Lower leg skin (tissue), 4 donors: ENCODE measurements around the gene AHNAK2. TPM values are rescaled to one million over a fixed set of nuclear protein-coding genes. Genes with fewer than 3 reads are reported as not detected.
A peak's percentile ranks its signal among the peaks of the same experiment; 100 is the strongest.

Source experiments
- DNase-seq, 2 donors: peaks; one replicate each; pipeline ENCODE4 v3.0.0-alpha.2; 2019; ENCODE audit warnings: low spot score in 2 of 2
- H3K4me3 ChIP-seq: fragments of 200-600 bp; sonication (generic); 2 replicates; pipeline ENCODE4 v1.5.1; 2017; ENCODE audit warnings: mild to moderate bottlenecking, low read depth; ENCODE audit not compliant: poor library complexity, severe bottlenecking
- POLR2A ChIP-seq, 2 donors: fragments of 450-650 bp; IDR thresholded peaks; one replicate each; pipeline ENCODE4 v1.6.1; 2016 to 2017; ENCODE audit warnings: antibody characterized with exemption in 2 of 2, mild to moderate bottlenecking in 1 of 2, moderate library complexity in 1 of 2
- WGBS, 2 donors: methylation state at CpG; one replicate each; pipeline ENCODE4 v1.1.5; 2018; 5-methylcytosine and 5-hydroxymethylcytosine counted together
- intact Hi-C: fragments of 100-400 bp; cut with DNase I; formaldehyde crosslinking; loops from one replicate; pipeline ENCODE4 v1.15.0; 2023; ENCODE audit warnings: low total_unique reads
- total RNA-seq, 4 donors: library from RNA; depleted of rRNA; stranded (reverse); fragments of >200 nt; gene quantifications; one replicate each; pipeline ENCODE4 v1.1.0, GENCODE V29; 2016
- TF ChIP-seq, protein P1 (sequence below), 3 donors: fragments of 450-650 bp; IDR thresholded peaks; one replicate each; pipeline ENCODE4 v1.5.1; 2016; ENCODE audit warnings: antibody characterized with exemption in 3 of 3, mild to moderate bottlenecking in 3 of 3, moderate library complexity in 2 of 3

Gene AHNAK2
- total RNA-seq, 4 donors from 2014 or later, result 671 to 950 (median 756) TPM

DNA sequence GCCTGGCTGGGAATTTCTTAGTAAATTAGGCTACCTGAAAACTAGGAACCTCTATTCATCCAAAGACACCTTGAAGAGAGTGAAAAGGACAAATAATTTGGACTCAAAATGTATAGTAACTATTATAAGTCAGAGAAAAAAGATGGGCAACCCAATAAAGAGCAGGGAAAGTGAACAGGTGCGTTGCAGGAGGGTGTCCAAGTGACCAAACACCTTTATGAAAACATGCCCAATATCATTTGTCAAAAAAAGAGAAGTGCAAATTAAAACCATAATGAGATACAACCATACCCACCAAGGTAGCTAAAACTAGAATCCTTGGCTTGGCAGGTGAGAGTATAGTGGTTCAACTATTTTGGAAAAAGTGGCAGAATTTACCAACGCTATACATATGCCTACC lies 78.4 kb downstream of the AHNAK2 start:
- no peak for DNase-seq
- H3K4me3 ChIP-seq, result no peak overlapping the region
- no peak for TF ChIP-seq POLR2A (IDR thresholded peaks at IDR 0.05)
- TF ChIP-seq, protein P1, sequence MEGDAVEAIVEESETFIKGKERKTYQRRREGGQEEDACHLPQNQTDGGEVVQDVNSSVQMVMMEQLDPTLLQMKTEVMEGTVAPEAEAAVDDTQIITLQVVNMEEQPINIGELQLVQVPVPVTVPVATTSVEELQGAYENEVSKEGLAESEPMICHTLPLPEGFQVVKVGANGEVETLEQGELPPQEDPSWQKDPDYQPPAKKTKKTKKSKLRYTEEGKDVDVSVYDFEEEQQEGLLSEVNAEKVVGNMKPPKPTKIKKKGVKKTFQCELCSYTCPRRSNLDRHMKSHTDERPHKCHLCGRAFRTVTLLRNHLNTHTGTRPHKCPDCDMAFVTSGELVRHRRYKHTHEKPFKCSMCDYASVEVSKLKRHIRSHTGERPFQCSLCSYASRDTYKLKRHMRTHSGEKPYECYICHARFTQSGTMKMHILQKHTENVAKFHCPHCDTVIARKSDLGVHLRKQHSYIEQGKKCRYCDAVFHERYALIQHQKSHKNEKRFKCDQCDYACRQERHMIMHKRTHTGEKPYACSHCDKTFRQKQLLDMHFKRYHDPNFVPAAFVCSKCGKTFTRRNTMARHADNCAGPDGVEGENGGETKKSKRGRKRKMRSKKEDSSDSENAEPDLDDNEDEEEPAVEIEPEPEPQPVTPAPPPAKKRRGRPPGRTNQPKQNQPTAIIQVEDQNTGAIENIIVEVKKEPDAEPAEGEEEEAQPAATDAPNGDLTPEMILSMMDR (IDR thresholded peaks at IDR 0.05), result no peak
- intact Hi-C loops, result loop anchor here (10.0 kb wide), 1 partner anchor 145 kb away; no protein-coding TSS in a partner anchor
- 44 to 66% methylated on average over 2 of the region's 2 CpGs for WGBS, 2 donors

DNA sequence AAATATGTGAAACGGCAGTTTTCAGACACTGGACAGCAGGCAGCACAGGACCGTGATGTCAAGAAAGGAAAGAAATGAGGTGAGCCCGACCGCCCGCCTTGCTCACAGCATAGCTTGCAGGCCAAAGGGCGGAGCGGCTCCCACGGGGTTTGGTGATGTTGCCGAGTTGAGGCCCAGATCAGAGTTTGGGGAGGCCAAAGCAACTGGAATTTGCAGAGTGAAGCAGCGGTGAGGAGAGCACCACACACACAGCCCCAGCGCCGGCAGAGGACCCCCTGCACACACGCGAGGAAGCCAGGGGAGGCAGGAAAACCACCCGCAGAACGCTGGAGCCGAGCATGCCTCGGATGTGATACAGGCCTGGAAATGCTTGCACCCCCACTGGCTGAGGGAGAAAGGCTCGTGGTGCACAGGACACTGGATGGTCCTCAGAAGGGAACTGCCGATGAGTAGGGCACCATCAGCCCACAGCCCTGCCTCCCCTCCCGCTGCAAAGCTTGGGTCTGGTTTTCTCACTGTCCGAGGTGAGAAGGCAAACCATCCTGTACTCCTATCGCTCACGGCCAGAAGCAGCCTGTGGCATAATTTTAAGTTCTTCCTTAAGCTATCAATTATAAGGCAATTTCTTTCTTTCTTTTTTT lies 79.2 kb downstream of the AHNAK2 start:
- no peak overlapping the region for H3K4me3 ChIP-seq
- DNase-seq, result peak in 1 of 2 donors; percentile 82
- TF ChIP-seq POLR2A (IDR thresholded peaks at IDR 0.05), result no peak
- TF ChIP-seq, protein P1 (IDR thresholded peaks at IDR 0.05), result no peak
- intact Hi-C loops, result loop anchor here (10.0 kb wide), 1 partner anchor 146 kb away; no protein-coding TSS in a partner anchor
- 73 to 75% methylated on average over 24 of the region's 24 CpGs for WGBS, 2 donors

DNA sequence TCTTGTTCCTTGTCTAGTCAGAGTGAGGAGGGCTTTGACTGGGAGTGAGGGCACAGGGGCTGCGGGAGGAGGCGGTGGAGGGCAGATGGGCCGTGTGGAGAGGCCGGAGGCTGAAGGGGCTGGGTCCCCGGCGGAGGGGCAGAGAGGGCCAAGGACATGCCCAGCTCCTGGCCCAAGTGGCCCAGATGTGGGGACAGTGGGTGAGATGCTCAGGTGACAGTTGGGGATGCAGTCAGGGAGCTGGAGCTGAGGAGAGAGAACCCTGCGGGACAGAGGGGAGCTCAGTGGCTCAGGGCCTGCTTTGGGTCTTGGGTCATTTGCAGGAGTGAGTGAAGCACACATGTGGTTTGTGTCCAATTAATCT lies 80.0 kb downstream of the AHNAK2 start:
- no peak overlapping the region for H3K4me3 ChIP-seq
- TF ChIP-seq, protein P1 (IDR thresholded peaks at IDR 0.05), result no peak
- no peak for TF ChIP-seq POLR2A (IDR thresholded peaks at IDR 0.05)
- intact Hi-C loops, result loop anchor here (10.0 kb wide), 1 partner anchor 147 kb away; no protein-coding TSS in a partner anchor
- peak in 1 of 2 donors; percentile 85 for DNase-seq
- WGBS, 2 donors, result 93 to 94% methylated on average over 7 of the region's 7 CpGs

DNA sequence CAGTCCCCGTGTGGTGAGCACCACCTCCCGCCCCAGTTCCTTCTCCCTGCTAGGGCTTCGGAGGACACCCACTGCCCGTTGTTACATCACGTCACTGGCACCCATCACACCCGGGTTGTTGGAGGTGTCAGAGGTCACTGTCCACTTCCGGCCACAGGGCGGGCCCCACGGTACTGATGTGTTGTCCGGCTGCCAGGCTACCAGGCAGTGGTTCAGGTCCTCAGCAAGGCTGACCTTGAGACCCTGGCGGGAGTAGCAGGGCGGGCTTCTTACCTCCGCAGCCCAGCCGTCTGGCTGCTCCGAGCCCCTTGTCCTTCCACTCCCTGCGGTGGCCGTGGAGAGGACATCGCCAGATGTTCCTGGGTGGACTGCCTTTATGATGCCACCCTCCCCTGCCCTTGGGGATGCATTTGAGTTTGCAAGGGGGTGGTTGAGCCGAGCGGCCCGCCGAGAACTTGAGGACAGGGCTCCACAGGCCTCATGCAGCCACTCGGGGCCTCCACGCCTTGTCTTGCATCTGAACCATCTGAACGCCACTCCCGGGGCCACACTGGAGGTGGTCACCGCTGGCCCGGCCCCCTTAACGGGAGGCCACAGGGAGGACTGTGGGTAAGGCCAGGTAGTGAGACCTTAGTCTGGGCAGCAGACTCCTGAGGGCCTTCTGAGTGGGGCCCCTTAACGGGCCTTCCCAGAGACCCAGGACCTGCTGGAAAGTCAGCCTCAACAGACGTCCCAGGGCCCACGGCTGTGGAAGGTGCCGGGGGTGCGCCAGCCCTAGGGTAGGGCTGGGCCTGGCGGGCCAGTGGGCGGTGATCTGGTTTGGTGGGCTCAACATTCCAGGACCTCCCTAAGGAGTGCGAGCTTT lies 80.6 kb downstream of the AHNAK2 start:
- no peak for TF ChIP-seq POLR2A (IDR thresholded peaks at IDR 0.05)
- TF ChIP-seq, protein P1 (IDR thresholded peaks at IDR 0.05), result no peak
- intact Hi-C loops, result loop anchor here (10.0 kb wide), 1 partner anchor 147 kb away; no protein-coding TSS in a partner anchor
- peak; percentile 13 to 82 for DNase-seq
- H3K4me3 ChIP-seq, result no peak overlapping the region
- 83 to 86% methylated on average over 24 of the region's 37 CpGs for WGBS, 2 donors

DNA sequence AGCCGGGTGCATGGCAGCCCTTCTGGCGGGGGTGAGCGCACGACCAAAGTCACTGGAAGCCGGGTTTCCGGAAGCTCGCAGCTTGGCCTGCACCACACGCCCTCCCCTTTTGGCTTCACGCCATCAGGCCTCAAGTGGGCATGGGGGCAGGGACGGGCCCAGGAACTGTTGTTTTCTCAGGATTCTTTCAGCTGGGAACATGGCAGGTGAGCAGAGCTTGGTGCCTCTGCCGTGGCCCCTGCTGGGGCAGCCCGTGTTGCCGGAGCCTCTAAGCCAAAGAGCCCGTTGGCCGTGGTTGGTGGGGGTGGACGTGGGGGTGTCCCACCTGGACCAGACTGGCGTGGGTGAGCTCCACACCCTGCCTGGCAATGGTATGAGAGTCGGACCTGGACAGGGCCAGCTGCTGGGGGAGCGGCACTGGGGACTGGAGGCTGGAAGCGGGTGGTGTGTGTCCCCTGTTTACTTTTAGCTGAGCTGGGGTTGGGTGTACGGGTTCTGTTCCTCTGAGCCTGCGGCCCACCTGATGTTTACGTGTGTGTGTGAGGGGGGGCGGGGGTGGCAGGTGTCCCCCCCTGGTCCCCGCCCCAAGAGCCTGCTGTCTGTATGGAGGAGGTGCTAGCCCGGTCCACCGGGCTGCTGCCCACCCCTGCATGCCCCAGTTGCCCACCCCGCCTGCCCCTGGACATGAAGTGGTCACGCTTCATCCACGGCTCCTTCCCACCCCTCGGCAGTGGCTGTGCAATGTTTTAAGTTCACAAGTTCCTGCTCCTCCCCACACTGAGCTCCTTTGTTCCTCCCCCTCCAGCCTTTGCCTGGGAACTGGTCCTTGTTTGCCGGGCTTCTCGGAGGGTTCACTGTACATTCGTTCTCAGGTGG lies 82.2 kb downstream of the AHNAK2 start:
- peak; percentile 13 to 86 for DNase-seq
- TF ChIP-seq, protein P1 (IDR thresholded peaks at IDR 0.05), result no peak
- TF ChIP-seq POLR2A (IDR thresholded peaks at IDR 0.05), result no peak
- no peak overlapping the region for H3K4me3 ChIP-seq
- intact Hi-C loops, result loop anchor here (10.0 kb wide), 1 partner anchor 149 kb away; no protein-coding TSS in a partner anchor
- 46 to 67% methylated on average over 29 to 30 of the region's 34 CpGs for WGBS, 2 donors
